Type B pancreatic cell (in vitro differentiated cells): ENCODE measurements around the gene ABLIM1. TPM values are rescaled to one million over a fixed set of nuclear protein-coding genes. Genes with fewer than 3 reads are reported as not detected.

Experiments used
- DNase-seq: peaks from one replicate; pipeline ENCODE4 v3.0.0; 2021; ENCODE audit warnings: mixed read lengths; ENCODE audit not compliant: unreplicated experiment; ENCODE audit errors: extremely low spot score
- H3K27ac Mint-ChIP-seq: 2 replicates; pipeline ENCODE4 v1.8.0; 2021; ENCODE audit warnings: mild to moderate bottlenecking, mixed read lengths
- H3K27me3 Mint-ChIP-seq: 2 replicates; pipeline ENCODE4 v1.8.0; 2021; ENCODE audit warnings: mixed read lengths
- H3K36me3 Mint-ChIP-seq: 2 replicates; pipeline ENCODE4 v1.8.0; 2021; ENCODE audit warnings: mixed read lengths
- H3K4me1 Mint-ChIP-seq: one replicate; pipeline ENCODE4 v1.8.0; 2021; ENCODE audit warnings: mixed read lengths; ENCODE audit not compliant: unreplicated experiment
- H3K4me3 Mint-ChIP-seq: 2 replicates; pipeline ENCODE4 v1.8.0; 2021; ENCODE audit warnings: mild to moderate bottlenecking, mixed read lengths
- H3K9me3 Mint-ChIP-seq: 2 replicates; pipeline ENCODE4 v1.8.0; 2021; ENCODE audit warnings: mixed read lengths
- total RNA-seq: library from RNA; stranded (reverse); gene quantifications from 2 replicates; pipeline ENCODE4 v1.2.1, GENCODE V29; 2021; ENCODE audit warnings: low replicate concordance
- TF ChIP-seq, protein P1 (sequence below): fragments of 200-600 bp; sonication (generic); conservative IDR thresholded peaks from 2 replicates; pipeline ENCODE4 v1.5.0; 2021; ENCODE audit warnings: antibody characterized with exemption, mild to moderate bottlenecking

ABLIM1 gene
- total RNA-seq, 1 donor from 2014 or later, result 77.7 TPM

DNA sequence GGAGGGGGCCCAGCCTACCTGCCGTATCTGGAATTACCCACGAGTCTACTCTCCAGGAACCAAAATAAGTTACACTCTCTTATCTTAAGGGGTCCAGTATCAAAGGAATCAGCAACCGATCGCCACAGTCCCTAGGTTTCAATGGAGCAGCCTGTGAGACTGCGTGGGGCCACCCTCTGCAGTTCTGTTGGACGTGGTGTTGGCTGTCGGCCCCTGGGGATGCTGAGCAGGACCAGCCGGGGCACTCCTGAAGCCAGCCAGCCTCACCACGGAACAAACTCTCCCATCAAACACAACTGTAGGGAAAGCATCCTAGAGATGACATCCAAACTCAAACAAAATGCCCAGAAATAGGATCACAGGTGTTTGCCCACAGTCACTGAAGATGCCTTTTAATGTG is 25.5 kb upstream of the ABLIM1 start:
- Mint-ChIP-seq H3K27ac (no peak overlapping the region), H3K27me3 (no peaks in the 10 kb centered on the region), H3K9me3 (peaks cover 4% of the 10 kb centered on the region), H3K4me1 (peaks cover 50% of the 10 kb centered on the region), H3K36me3 (no peaks in the 10 kb centered on the region), H3K4me3 (no peak overlapping the region)
- DNase-seq, result no peak
- TF ChIP-seq, protein P1, sequence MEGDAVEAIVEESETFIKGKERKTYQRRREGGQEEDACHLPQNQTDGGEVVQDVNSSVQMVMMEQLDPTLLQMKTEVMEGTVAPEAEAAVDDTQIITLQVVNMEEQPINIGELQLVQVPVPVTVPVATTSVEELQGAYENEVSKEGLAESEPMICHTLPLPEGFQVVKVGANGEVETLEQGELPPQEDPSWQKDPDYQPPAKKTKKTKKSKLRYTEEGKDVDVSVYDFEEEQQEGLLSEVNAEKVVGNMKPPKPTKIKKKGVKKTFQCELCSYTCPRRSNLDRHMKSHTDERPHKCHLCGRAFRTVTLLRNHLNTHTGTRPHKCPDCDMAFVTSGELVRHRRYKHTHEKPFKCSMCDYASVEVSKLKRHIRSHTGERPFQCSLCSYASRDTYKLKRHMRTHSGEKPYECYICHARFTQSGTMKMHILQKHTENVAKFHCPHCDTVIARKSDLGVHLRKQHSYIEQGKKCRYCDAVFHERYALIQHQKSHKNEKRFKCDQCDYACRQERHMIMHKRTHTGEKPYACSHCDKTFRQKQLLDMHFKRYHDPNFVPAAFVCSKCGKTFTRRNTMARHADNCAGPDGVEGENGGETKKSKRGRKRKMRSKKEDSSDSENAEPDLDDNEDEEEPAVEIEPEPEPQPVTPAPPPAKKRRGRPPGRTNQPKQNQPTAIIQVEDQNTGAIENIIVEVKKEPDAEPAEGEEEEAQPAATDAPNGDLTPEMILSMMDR, result no peak

DNA sequence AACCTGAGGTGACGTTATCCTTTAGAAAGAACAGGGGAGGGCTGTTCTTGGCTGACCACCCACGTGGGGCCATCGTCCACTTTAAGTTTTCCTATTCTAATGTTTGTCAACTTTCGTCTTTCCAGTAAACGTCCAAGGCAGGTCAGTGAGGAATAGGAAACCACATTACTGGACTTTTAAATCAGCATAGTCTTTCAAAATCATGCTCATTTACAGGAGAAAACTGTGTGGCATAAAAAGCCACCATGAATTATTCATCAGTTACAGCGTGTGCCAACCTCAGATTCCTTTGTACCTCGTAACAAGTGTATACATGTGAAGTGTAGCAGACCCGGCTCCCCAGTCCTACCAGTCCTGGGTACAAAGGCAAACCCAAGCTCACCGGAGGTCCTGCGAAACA is 25.1 kb upstream of the ABLIM1 start:
- H3K4me3 Mint-ChIP-seq, result no peak overlapping the region
- H3K27ac Mint-ChIP-seq, result no peak overlapping the region
- H3K9me3 Mint-ChIP-seq, result peaks cover 4% of the 10 kb centered on the region
- no peaks in the 10 kb centered on the region for H3K36me3 Mint-ChIP-seq
- peaks cover 54% of the 10 kb centered on the region for H3K4me1 Mint-ChIP-seq
- DNase-seq, result no peak
- TF ChIP-seq, protein P1, result no peak
- H3K27me3 Mint-ChIP-seq, result no peaks in the 10 kb centered on the region

DNA sequence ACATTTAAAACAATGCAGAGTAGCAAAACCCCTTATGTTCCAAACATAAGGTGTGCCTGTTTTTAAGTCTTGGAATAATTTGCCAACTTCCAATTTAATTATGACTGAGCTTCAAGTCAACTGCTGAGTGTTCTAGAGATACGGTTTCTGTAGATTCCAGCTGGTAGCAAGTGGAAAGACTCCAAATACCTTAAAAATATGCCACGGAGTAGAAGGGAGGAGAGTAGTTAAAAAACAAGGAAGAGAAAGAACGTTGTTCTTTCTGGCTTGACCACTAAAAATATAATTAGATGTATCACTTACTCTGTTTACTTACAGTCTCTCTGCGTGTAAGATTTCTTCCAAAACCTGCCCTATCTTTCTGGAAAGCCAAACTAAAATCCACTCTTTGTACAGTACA is 24.5 kb upstream of the ABLIM1 start:
- Mint-ChIP-seq H3K9me3 (peaks cover 3% of the 10 kb centered on the region), H3K27me3 (no peaks in the 10 kb centered on the region), H3K27ac (no peak overlapping the region), H3K4me1 (peaks cover 54% of the 10 kb centered on the region), H3K4me3 (no peak overlapping the region), H3K36me3 (no peaks in the 10 kb centered on the region)
- no peak for DNase-seq
- TF ChIP-seq, protein P1, result no peak

DNA sequence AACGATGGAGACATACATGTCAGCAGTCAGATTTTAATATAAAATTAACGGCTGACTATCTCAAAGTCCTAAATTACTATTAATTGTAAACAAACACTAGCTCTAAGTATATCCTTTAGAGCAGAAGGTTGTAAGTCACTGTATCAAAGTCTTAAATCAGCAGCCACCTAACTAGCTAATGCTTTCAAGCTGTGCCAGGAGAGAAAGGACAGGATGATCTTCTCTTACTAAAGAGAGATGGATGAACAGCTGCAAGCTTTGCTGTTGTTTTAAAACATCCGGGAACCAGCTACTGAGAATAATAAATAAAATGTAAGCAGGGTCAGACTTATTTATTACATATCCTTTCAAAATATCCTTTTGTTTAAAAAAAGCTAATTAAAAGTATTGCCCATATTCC is 24.0 kb upstream of the ABLIM1 start:
- no peak for DNase-seq
- no peak overlapping the region for H3K27ac Mint-ChIP-seq
- TF ChIP-seq, protein P1, result no peak
- no peak overlapping the region for H3K4me3 Mint-ChIP-seq
- no peaks in the 10 kb centered on the region for H3K27me3 Mint-ChIP-seq
- no peaks in the 10 kb centered on the region for H3K9me3 Mint-ChIP-seq
- H3K36me3 Mint-ChIP-seq, result no peaks in the 10 kb centered on the region
- peaks cover 51% of the 10 kb centered on the region for H3K4me1 Mint-ChIP-seq

DNA sequence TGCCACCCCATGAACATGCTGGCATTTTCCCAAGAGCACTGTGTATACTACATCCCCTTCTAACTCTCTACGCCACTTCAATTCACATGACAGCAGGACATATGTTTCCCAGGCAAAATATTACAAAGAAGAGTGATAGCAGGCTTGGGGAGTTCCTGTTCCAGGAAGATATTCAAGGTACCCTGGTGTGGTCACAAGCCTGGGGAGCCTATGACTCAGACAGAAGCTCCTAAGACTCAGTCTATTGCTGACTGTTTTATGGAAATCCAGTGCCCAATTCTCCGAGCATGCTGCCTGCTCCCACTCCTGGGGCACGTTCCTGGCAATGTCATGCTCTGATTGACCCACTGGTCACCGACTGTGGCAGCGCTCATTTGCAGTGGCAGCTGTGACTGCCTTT is 23.5 kb upstream of the ABLIM1 start:
- H3K27ac Mint-ChIP-seq, result no peak overlapping the region
- H3K9me3 Mint-ChIP-seq, result no peaks in the 10 kb centered on the region
- DNase-seq, result no peak
- TF ChIP-seq, protein P1, result no peak
- H3K4me3 Mint-ChIP-seq, result no peak overlapping the region
- no peaks in the 10 kb centered on the region for H3K27me3 Mint-ChIP-seq
- peaks cover 51% of the 10 kb centered on the region for H3K4me1 Mint-ChIP-seq
- no peaks in the 10 kb centered on the region for H3K36me3 Mint-ChIP-seq

DNA sequence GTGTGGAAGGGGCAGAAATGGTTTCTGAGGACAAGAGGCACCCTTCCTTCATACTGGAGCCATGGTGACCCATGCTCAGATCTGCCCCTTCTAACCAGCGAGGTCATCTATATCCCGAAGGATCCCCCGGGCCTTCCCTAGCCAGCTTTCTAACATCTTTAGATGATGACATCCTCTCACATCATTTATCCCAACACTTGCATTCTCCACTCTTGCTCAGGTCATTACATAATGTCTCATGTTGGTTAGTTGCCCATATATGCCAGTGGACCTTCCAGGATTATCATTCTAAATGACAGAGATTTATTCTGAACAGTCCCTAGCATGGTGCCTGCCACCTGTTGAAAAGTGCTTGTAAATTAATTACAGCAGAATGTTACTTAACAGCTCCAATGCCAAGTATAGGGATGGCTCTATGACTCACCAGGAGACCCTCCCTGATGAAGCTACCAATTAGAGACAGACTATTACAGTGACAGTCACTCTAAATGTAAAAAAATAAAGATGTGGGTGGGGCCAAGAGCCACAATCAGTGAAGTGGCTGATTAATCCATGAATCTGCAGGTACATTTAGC is 22.6 kb upstream of the ABLIM1 start:
- Mint-ChIP-seq H3K27me3 (no peaks in the 10 kb centered on the region), H3K4me1 (peaks cover 48% of the 10 kb centered on the region), H3K9me3 (no peaks in the 10 kb centered on the region)

More for the DNA sequence above, 22.6 kb upstream of the ABLIM1 start:
- Mint-ChIP-seq H3K4me3 (no peak overlapping the region), H3K27ac (no peak overlapping the region), H3K36me3 (no peaks in the 10 kb centered on the region)
- no peak for DNase-seq
- TF ChIP-seq, protein P1, result no peak
